SJSA1 (cell line): Measurements from ENCODE around the gene KLHL13. TPM values are rescaled to one million over a fixed set of nuclear protein-coding genes. Genes with fewer than 3 reads are reported as not detected.

ENCODE experiments used
- DNase-seq, 2 experiments: peaks; one replicate each; pipeline ENCODE4 v3.0.0-alpha.2; 2015 to 2020; ENCODE audit warnings: low spot score in 2 of 2, low read depth in 1 of 2
- H3K27ac ChIP-seq: fragments of 250-450 bp; sonication (Bioruptor Pico); 2 replicates; pipeline ENCODE4 v1.5.1; 2020; ENCODE audit warnings: mild to moderate bottlenecking, moderate library complexity
- H3K27me3 ChIP-seq: fragments of 250-450 bp; sonication (Bioruptor Pico); replicated peaks from 2 replicates; pipeline ENCODE4 v1.5.1; 2020; ENCODE audit warnings: mild to moderate bottlenecking, moderate library complexity
- H3K36me3 ChIP-seq: fragments of 250-450 bp; sonication (Bioruptor Pico); 2 replicates; pipeline ENCODE4 v1.5.1; 2020; ENCODE audit warnings: mild to moderate bottlenecking
- H3K4me1 ChIP-seq: fragments of 250-450 bp; sonication (Bioruptor Pico); replicated peaks from 2 replicates; pipeline ENCODE4 v1.6.1; 2021; ENCODE audit warnings: mild to moderate bottlenecking
- H3K4me3 ChIP-seq: fragments of 250-450 bp; sonication (Bioruptor Pico); 2 replicates; pipeline ENCODE4 v1.5.1; 2020; ENCODE audit warnings: mild to moderate bottlenecking
- H3K9me3 ChIP-seq: fragments of 250-450 bp; sonication (Bioruptor Pico); replicated peaks from 2 replicates; pipeline ENCODE4 v1.5.1; 2020; ENCODE audit warnings: mild to moderate bottlenecking
- total RNA-seq: library from RNA; depleted of rRNA; stranded (reverse); fragments of >200 nt; shearing (Covaris generic); gene quantifications from 2 replicates; pipeline ENCODE4 v1.2.3, GENCODE V29; 2014

KLHL13 gene
- total RNA-seq, 1 experiment from 2014 or later = 20.1 TPM

GRCh38 chrX:117995378-117995777 lies 121.2 kb downstream of the KLHL13 start:
- Histone ChIP-seq H3K4me1 (peaks cover 15% of the 10 kb centered on the region), H3K36me3 (no peaks in the 10 kb centered on the region), H3K4me3 (no peak overlapping the region), H3K27ac (no peak overlapping the region), H3K27me3 (no peaks in the 10 kb centered on the region), H3K9me3 (no peaks in the 10 kb centered on the region)
- no peak for DNase-seq

- no peaks in the 10 kb centered on the region for H3K27me3 ChIP-seq
- H3K27ac ChIP-seq = no peak overlapping the region
- H3K36me3 ChIP-seq = no peaks in the 10 kb centered on the region
- peaks cover 25% of the 10 kb centered on the region for H3K4me1 ChIP-seq
- H3K9me3 ChIP-seq = no peaks in the 10 kb centered on the region
- no peak overlapping the region for H3K4me3 ChIP-seq
- no peak for DNase-seq
These were observed 124.4 kb downstream of the KLHL13 start for GRCh38 chrX:117992192-117992723.

- no peaks in the 10 kb centered on the region for H3K36me3 ChIP-seq
- peaks cover 25% of the 10 kb centered on the region for H3K4me1 ChIP-seq
- peak in 1 of 2 experiments; percentile 54 for DNase-seq
- peak overlapping the region; percentile 58 for H3K27ac ChIP-seq
- H3K9me3 ChIP-seq = no peaks in the 10 kb centered on the region
- no peak overlapping the region for H3K4me3 ChIP-seq
- H3K27me3 ChIP-seq = no peaks in the 10 kb centered on the region
These were observed 126.2 kb downstream of the KLHL13 start for GRCh38 chrX:117990438-117990837.

GRCh38 chrX:117989512-117989911 lies 127.1 kb downstream of the KLHL13 start:
- no peak for DNase-seq
- Histone ChIP-seq H3K9me3 (no peaks in the 10 kb centered on the region), H3K27ac (peak overlapping the region; percentile 58; the same call in 1 of the 2 replicates)

GRCh38 chrX:117987373-117987772 lies 129.2 kb downstream of the KLHL13 start:
- no peak for DNase-seq
- no peaks in the 10 kb centered on the region for H3K27me3 ChIP-seq

More at GRCh38 chrX:117989512-117989911, 127.1 kb downstream of the KLHL13 start:
- H3K36me3 ChIP-seq = no peaks in the 10 kb centered on the region
- H3K4me3 ChIP-seq = no peak overlapping the region
- no peaks in the 10 kb centered on the region for H3K27me3 ChIP-seq
- H3K4me1 ChIP-seq = peaks cover 25% of the 10 kb centered on the region

GRCh38 chrX:117985241-117985640 lies 131.4 kb downstream of the KLHL13 start:
- H3K27me3 ChIP-seq = no peaks in the 10 kb centered on the region
- no peaks in the 10 kb centered on the region for H3K36me3 ChIP-seq
- no peak overlapping the region for H3K27ac ChIP-seq
- no peak for DNase-seq
- peaks cover 9% of the 10 kb centered on the region for H3K4me1 ChIP-seq
- H3K4me3 ChIP-seq = no peak overlapping the region
- H3K9me3 ChIP-seq = no peaks in the 10 kb centered on the region

More at GRCh38 chrX:117987373-117987772, 129.2 kb downstream of the KLHL13 start:
- Histone ChIP-seq H3K27ac (no peak overlapping the region), H3K9me3 (no peaks in the 10 kb centered on the region), H3K4me3 (no peak overlapping the region), H3K4me1 (peaks cover 25% of the 10 kb centered on the region), H3K36me3 (no peaks in the 10 kb centered on the region)

- Histone ChIP-seq H3K27me3 (no peaks in the 10 kb centered on the region), H3K9me3 (no peaks in the 10 kb centered on the region), H3K4me1 (no peaks in the 10 kb centered on the region), H3K27ac (no peak overlapping the region), H3K4me3 (no peak overlapping the region), H3K36me3 (no peaks in the 10 kb centered on the region)
- DNase-seq = no peak
These were observed 133.8 kb downstream of the KLHL13 start for GRCh38 chrX:117982694-117983392.

- H3K4me1 ChIP-seq = no peaks in the 10 kb centered on the region
- H3K9me3 ChIP-seq = no peaks in the 10 kb centered on the region
- no peaks in the 10 kb centered on the region for H3K27me3 ChIP-seq
- H3K27ac ChIP-seq = no peak overlapping the region
- H3K36me3 ChIP-seq = no peaks in the 10 kb centered on the region
- H3K4me3 ChIP-seq = no peak overlapping the region
- no peak for DNase-seq
These were observed 138.2 kb downstream of the KLHL13 start for GRCh38 chrX:117978402-117978801.

- DNase-seq = no peak
- Histone ChIP-seq H3K4me3 (no peak overlapping the region), H3K27me3 (no peaks in the 10 kb centered on the region), H3K4me1 (0 out of 2 replicates have a peak, but pooled peaks cover 1% of the 10 kb centered on the region), H3K9me3 (no peaks in the 10 kb centered on the region), H3K27ac (no peak overlapping the region), H3K36me3 (no peaks in the 10 kb centered on the region)
These were observed 139.1 kb downstream of the KLHL13 start for GRCh38 chrX:117977526-117977925.

- Histone ChIP-seq H3K9me3 (no peaks in the 10 kb centered on the region), H3K27ac (peak overlapping the region; percentile 70), H3K4me3 (no peak overlapping the region), H3K27me3 (no peaks in the 10 kb centered on the region), H3K36me3 (no peaks in the 10 kb centered on the region), H3K4me1 (0 out of 2 replicates have a peak, but pooled peaks cover 7% of the 10 kb centered on the region)
- no peak for DNase-seq
These were observed 143.4 kb downstream of the KLHL13 start for GRCh38 chrX:117973110-117973807.

- peak overlapping the region; percentile 70 for H3K27ac ChIP-seq
- DNase-seq = peak; percentile 36 to 49
These were observed 143.9 kb downstream of the KLHL13 start for GRCh38 chrX:117972711-117973109.

GRCh38 chrX:117969782-117970181 lies 146.8 kb downstream of the KLHL13 start:
- Histone ChIP-seq H3K4me1 (0 out of 2 replicates have a peak, but pooled peaks cover 7% of the 10 kb centered on the region), H3K27ac (no peak overlapping the region), H3K9me3 (no peaks in the 10 kb centered on the region), H3K4me3 (no peak overlapping the region), H3K36me3 (no peaks in the 10 kb centered on the region), H3K27me3 (no peaks in the 10 kb centered on the region)
- DNase-seq = no peak

More at GRCh38 chrX:117972711-117973109, 143.9 kb downstream of the KLHL13 start:
- Histone ChIP-seq H3K36me3 (no peaks in the 10 kb centered on the region), H3K27me3 (no peaks in the 10 kb centered on the region), H3K4me1 (0 out of 2 replicates have a peak, but pooled peaks cover 7% of the 10 kb centered on the region), H3K4me3 (peak overlapping the region; percentile 8; the same call in 1 of the 2 replicates), H3K9me3 (no peaks in the 10 kb centered on the region)

GRCh38 chrX:117969328-117969727 lies 147.3 kb downstream of the KLHL13 start:
- no peaks in the 10 kb centered on the region for H3K36me3 ChIP-seq
- H3K4me3 ChIP-seq = no peak overlapping the region
- no peak for DNase-seq
- H3K9me3 ChIP-seq = no peaks in the 10 kb centered on the region
- no peaks in the 10 kb centered on the region for H3K27me3 ChIP-seq
- no peak overlapping the region for H3K27ac ChIP-seq
- 0 out of 2 replicates have a peak, but pooled peaks cover 7% of the 10 kb centered on the region for H3K4me1 ChIP-seq

GRCh38 chrX:117959045-117959444 lies 157.6 kb downstream of the KLHL13 start:
- H3K9me3 ChIP-seq = no peaks in the 10 kb centered on the region
- no peak for DNase-seq
- no peaks in the 10 kb centered on the region for H3K4me1 ChIP-seq
- no peaks in the 10 kb centered on the region for H3K27me3 ChIP-seq
- H3K36me3 ChIP-seq = no peaks in the 10 kb centered on the region
- H3K27ac ChIP-seq = no peak overlapping the region
- H3K4me3 ChIP-seq = no peak overlapping the region
